ENCODE results near the gene ZNF32. TPM values are rescaled to one million over a fixed set of nuclear protein-coding genes. Genes with fewer than 3 reads are reported as not detected.

Gene ZNF32
- total RNA-seq, result 19.1 and 20.3 TPM in 2 replicates

GRCh38 chr10:43648398-43649184 lies at the start of gene ZNF32:
Gene ZNF32 (minus strand): TSS chr10:43648881. CDS start chr10:43646133, 2,748 bp downstream.

GRCh38 chr10:43606323-43607198 lies 42.1 kb downstream of the ZNF32 start, which contains the start of gene ZNF485:
Gene ZNF485 (plus strand): TSS chr10:43606438. CDS start chr10:43607051, 613 bp downstream.

Other genes with a start within 250 kb of the ZNF32 start
- gene HNRNPF, start 239.7 kb downstream of the ZNF32 start, total RNA-seq, result 186 and 211 TPM in 2 replicates
- gene ZNF487, start 211.8 kb downstream of the ZNF32 start, total RNA-seq, result 2.0 and 4.2 TPM in 2 replicates
- gene ZNF239, start 74.3 kb downstream of the ZNF32 start, total RNA-seq, result 1.1 and 2.6 TPM in 2 replicates
- 1.3 and 1.9 TPM in 2 replicates for gene ZNF485, start 42.4 kb downstream of the ZNF32 start, total RNA-seq

Data from vein endothelial cell (primary cell).